NCI-H446 treated with DMSO at 0.1 percent for 48 hours (cell line): ENCODE data around the gene AMER2.
A peak's percentile ranks its signal among the peaks of the same experiment; 100 is the strongest.

Experiments used
- DNase-seq: peaks from one replicate; lab custom pipeline; 2025; lab: John Stamatoyannopoulos, UW

AMER2 gene

GRCh38 chr13:25171517-25172302 is at the start of gene AMER2:
Gene AMER2, minus strand, starts transcription at chr13:25172288. Its CDS starts 669 bp downstream, at chr13:25171619.
- DNase-seq: peak; percentile 17

- DNase-seq: no peak
Measured at GRCh38 chr13:25218019-25218418, 45.9 kb upstream of the AMER2 start.

- no peak for DNase-seq
Measured at GRCh38 chr13:25217023-25217885, 45.2 kb upstream of the AMER2 start.

- no peak for DNase-seq
Measured at GRCh38 chr13:25215253-25215575, 43.1 kb upstream of the AMER2 start.

- no peak for DNase-seq
Measured at GRCh38 chr13:25214491-25215252, 42.6 kb upstream of the AMER2 start.

- no peak for DNase-seq
Measured at GRCh38 chr13:25213715-25214114, 41.6 kb upstream of the AMER2 start.

- DNase-seq: no peak
Measured at GRCh38 chr13:25210842-25211569, 38.9 kb upstream of the AMER2 start.

GRCh38 chr13:25207291-25207810 is 35.3 kb upstream of the AMER2 start:
- no peak for DNase-seq

- no peak for DNase-seq
Measured at GRCh38 chr13:25204863-25205262, 32.8 kb upstream of the AMER2 start.

GRCh38 chr13:25203127-25203740 is 31.1 kb upstream of the AMER2 start:
- DNase-seq: no peak

GRCh38 chr13:25200783-25201182 is 28.7 kb upstream of the AMER2 start:
- DNase-seq: no peak

- no peak for DNase-seq
Measured at GRCh38 chr13:25198647-25199046, 26.6 kb upstream of the AMER2 start.

GRCh38 chr13:25196971-25197370 is 24.9 kb upstream of the AMER2 start:
- DNase-seq: no peak

GRCh38 chr13:25192936-25193335 is 20.8 kb upstream of the AMER2 start:
- no peak for DNase-seq

- DNase-seq: no peak
Measured at GRCh38 chr13:25192489-25192888, 20.4 kb upstream of the AMER2 start.

- DNase-seq: no peak
Measured at GRCh38 chr13:25192052-25192451, 20.0 kb upstream of the AMER2 start.

- DNase-seq: no peak
Measured at GRCh38 chr13:25190771-25191170, 18.7 kb upstream of the AMER2 start.

- DNase-seq: no peak
Measured at GRCh38 chr13:25190256-25190655, 18.2 kb upstream of the AMER2 start.

- DNase-seq: no peak
Measured at GRCh38 chr13:25187596-25187995, 15.5 kb upstream of the AMER2 start.

- DNase-seq: no peak
Measured at GRCh38 chr13:25186187-25186586, 14.1 kb upstream of the AMER2 start.

- DNase-seq: no peak
Measured at GRCh38 chr13:25181597-25181996, 9.5 kb upstream of the AMER2 start.
